GM12875 (cell line): ENCODE results near the gene EZR.

Experiments used
- H3K4me3 ChIP-seq: one replicate; pipeline ENCODE4 v1.5.1; 2011; ENCODE audit warnings: low read depth, low read length, control low read depth
- TF ChIP-seq, protein P1 (sequence below): IDR thresholded peaks from 2 replicates; pipeline ENCODE4 v1.5.1; 2011; ENCODE audit warnings: low read depth, mild to moderate bottlenecking, control low read depth, inconsistent platforms, low read length, moderate library complexity, borderline replicate concordance; ENCODE audit not compliant: insufficient read depth

Gene EZR

DNA sequence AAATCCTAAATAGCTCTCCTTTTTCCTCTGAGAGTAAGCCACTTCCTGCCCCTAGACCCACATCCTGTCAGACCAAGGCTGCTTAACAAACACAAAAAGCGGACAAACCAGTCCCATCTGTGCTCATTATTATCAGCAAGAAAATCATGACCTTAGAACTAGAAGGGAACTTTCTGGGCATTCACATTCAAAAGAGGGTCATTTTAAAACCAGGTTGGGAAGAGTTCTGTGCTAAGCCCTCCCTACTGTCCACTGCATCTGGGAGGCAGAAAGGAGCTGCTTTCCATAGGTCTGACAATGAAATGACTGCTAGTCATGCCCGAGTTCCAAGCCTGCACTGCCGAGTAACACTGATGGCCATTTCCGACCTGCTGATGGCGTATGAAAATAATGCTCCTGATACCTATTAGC is 15.4 kb downstream of the EZR start:
- no peak overlapping the region for H3K4me3 ChIP-seq

DNA sequence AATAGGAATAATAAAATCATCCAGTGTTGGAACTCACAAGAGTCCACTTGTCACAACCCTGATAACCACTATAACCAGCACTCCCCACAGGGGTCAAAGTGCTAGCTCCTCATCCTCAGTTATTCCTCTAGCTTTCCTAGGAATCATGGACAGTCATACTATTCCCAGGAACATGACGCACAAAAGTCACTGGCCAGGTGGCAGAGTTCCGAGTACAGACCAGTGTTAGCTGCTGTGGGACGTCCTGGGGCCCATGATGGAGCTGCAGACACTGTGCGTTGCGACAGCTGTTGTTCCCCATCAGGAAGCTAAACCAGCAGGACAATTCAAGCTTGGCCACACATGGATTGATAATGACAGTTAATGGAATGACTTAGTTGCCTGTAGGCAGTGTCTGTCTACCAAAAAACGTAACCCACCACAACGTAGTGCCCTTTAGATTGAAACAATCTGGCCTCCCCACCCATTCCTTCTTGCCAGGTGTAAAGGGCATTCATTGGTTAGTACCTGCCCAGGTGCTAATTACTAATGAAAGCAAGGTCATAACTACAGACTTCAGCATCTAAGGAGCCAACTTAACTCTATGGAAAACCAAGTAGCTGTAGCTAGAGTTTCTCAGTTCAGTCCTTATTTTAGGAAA is 17.4 kb downstream of the EZR start:
- TF ChIP-seq, protein P1, sequence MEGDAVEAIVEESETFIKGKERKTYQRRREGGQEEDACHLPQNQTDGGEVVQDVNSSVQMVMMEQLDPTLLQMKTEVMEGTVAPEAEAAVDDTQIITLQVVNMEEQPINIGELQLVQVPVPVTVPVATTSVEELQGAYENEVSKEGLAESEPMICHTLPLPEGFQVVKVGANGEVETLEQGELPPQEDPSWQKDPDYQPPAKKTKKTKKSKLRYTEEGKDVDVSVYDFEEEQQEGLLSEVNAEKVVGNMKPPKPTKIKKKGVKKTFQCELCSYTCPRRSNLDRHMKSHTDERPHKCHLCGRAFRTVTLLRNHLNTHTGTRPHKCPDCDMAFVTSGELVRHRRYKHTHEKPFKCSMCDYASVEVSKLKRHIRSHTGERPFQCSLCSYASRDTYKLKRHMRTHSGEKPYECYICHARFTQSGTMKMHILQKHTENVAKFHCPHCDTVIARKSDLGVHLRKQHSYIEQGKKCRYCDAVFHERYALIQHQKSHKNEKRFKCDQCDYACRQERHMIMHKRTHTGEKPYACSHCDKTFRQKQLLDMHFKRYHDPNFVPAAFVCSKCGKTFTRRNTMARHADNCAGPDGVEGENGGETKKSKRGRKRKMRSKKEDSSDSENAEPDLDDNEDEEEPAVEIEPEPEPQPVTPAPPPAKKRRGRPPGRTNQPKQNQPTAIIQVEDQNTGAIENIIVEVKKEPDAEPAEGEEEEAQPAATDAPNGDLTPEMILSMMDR: no peak

More for the DNA sequence above, 15.4 kb downstream of the EZR start:
- TF ChIP-seq, protein P1: no peak

GRCh38 chr6:158799051-158799792 is 19.9 kb downstream of the EZR start:
- TF ChIP-seq, protein P1: no peak
- H3K4me3 ChIP-seq: no peak overlapping the region

More for the DNA sequence above, 17.4 kb downstream of the EZR start:
- H3K4me3 ChIP-seq: no peak overlapping the region

DNA sequence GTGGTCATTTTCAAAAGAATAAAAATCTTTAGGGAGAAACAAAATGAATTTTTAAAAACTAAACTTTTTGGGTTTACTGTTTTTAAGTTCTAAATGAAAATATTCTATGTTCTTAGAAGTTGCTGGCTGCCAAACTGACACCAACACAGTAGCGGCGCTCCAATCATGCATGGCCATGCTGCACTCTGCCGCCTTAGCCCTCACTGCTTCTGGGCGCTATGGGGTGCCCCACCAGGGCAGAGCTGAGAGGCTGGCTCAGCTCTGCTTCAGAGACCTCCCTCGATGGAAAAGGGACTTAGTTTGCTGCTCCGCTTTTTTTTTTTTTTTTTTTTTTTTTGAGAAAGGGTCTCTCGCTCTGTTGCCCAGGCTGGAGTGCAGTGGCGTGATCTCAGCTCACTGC is 20.9 kb downstream of the EZR start:
- TF ChIP-seq, protein P1: no peak
- no peak overlapping the region for H3K4me3 ChIP-seq

DNA sequence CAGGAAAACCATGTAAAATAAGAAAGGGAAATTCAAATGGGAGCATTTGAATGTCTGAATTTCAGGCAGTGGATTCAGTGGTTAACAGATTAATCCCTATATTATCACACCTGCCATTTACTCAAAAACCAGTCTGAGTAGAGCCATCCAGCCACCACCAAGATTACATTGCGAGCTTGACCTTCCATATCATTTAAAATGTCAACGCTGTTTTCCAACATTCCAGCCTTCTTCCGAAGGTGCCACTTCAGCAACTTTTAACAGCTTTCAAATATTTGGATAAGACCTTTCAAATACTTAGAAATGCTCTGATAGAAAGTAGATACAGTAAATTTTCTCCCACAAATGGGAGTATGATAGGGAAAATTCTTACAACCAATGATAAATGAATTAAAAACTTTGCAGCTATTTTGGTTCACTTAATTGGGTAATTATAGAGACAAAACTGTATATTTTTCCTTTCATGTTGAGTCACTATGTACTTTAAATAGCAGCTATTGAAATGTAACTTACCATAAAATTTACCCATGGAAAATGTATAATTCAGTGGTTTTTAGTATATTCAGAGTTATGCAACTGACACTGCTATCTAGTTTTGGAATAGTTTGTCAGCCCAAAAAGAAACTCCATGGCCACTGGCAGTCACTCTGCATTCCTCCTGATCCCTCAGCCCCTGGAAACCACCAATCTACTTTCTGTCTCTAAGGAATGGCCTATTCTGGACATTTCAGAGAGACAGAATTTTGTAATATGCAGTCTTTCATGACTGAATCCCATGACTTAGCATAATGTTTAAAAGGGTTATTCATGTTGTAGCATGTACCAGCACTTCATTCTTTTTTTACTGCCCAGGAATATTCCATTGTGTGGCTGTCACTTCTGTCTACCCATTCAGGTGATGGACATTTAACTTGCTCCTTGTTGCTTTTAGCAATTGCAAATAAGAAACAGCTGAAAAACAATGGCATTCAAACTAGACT is 21.5 kb downstream of the EZR start:
- TF ChIP-seq, protein P1: no peak
- no peak overlapping the region for H3K4me3 ChIP-seq

- H3K4me3 ChIP-seq: no peak overlapping the region
- TF ChIP-seq, protein P1: no peak
These were observed 22.8 kb downstream of the EZR start for GRCh38 chr6:158796353-158796752.
